Stomach (tissue), 9 donors: Measurements from ENCODE around the gene TMEM181. TPM values are rescaled to one million over a fixed set of nuclear protein-coding genes. Genes with fewer than 3 reads are reported as not detected.
"Not testable (repeated sequence)": the region's sequence is repeated elsewhere in the genome, so short reads cannot be mapped to it uniquely, and the experiment has no call there.

ENCODE experiments used
- DNase-seq, 2 donors: peaks; one replicate each; pipeline versions ENCODE4 v3.0.0 to v3.0.0-alpha.2; 2013 to 2019
- H3K27ac ChIP-seq, 5 donors: fragments of 200-600 bp in 4 of 5; sonication (generic) in 4 of 5; one replicate each; pipeline ENCODE4 v1.5.1; 2013 to 2019; ENCODE audit warnings: mild to moderate bottlenecking in 1 of 5, moderate library complexity in 1 of 5
- H3K27me3 ChIP-seq, 3 donors: fragments of 200-600 bp; sonication (generic); one replicate each; pipeline ENCODE4 v1.5.1; 2017 to 2019; ENCODE audit warnings: mixed run types in 1 of 3
- H3K36me3 ChIP-seq, 4 donors: fragments of 200-600 bp; sonication (generic); 1 replicate in 3 of 4; 2 replicates in 1 of 4; pipeline ENCODE4 v1.5.1; 2016 to 2019
- H3K4me1 ChIP-seq, 4 donors: fragments of 200-600 bp; sonication (generic); one replicate each; pipeline ENCODE4 v1.5.1; 2016 to 2019
- H3K4me3 ChIP-seq, 4 donors: fragments of 200-600 bp; sonication (generic) in 3 of 4; one replicate each; pipeline ENCODE4 v1.5.1; 2016 to 2019; ENCODE audit warnings: mild to moderate bottlenecking in 1 of 4
- H3K9me3 ChIP-seq, 4 donors: fragments of 200-600 bp; sonication (generic); one replicate each; pipeline ENCODE4 v1.5.1; 2016 to 2019
- CTCF ChIP-seq, 7 experiments: fragments of 450-650 bp in 4 of 7; fragments of 200-600 bp in 3 of 7; sonication (generic) in 3 of 7; IDR thresholded peaks; one replicate each; pipeline ENCODE4 v1.5.1; 2016 to 2019; ENCODE audit warnings: antibody characterized with exemption in 7 of 7, control low read depth in 2 of 7, mild to moderate bottlenecking in 1 of 7
- EP300 ChIP-seq: sonication (generic); formaldehyde crosslinking; IDR thresholded peaks from one replicate; pipeline ENCODE4 v1.6.1; 2017; ENCODE audit warnings: antibody characterized with exemption
- POLR2A ChIP-seq, 4 donors: fragments of 450-650 bp; IDR thresholded peaks; one replicate each; pipeline ENCODE4 v1.6.1; 2016; ENCODE audit warnings: antibody characterized with exemption in 4 of 4, control low read depth in 2 of 4, mild to moderate bottlenecking in 1 of 4, moderate library complexity in 1 of 4
- POLR2AphosphoS5 ChIP-seq, 3 donors: sonication (generic); formaldehyde crosslinking; IDR thresholded peaks; one replicate each; pipeline ENCODE4 v1.6.1; 2016; ENCODE audit warnings: antibody characterized with exemption in 3 of 3
- WGBS, 5 donors: extraction: QIAGEN DNeasy Blood & Tissue Kit in 3 of 5; methylation state at CpG; one replicate each; pipeline versions ENCODE4 v1.1.5 to v1.1.7; 2013 to 2018; 5-methylcytosine and 5-hydroxymethylcytosine counted together
- intact Hi-C: fragments of 100-400 bp; cut with DNase I; formaldehyde crosslinking; loops from one replicate; pipeline ENCODE4 v1.15.1; 2023; ENCODE audit warnings: low total_unique reads
- polyA plus RNA-seq, 3 donors: library from polyadenylated mRNA; stranded (reverse); fragments of 200-250 nt; gene quantifications; one replicate each; pipeline ENCODE4 v1.2.3, GENCODE V29; 2013
- total RNA-seq, 5 donors: library from RNA; depleted of rRNA; stranded (reverse); fragments of >200 nt; gene quantifications; one replicate each; pipeline versions ENCODE4 v1.1.0 to v1.2.3, GENCODE V29; 2014 to 2016
- donor health status: healthy with polysubstance abuse.
- donor health status: Bipolar disorder and iron deficiency.
- donor health status: healthy.

Gene TMEM181
- total and polyA plus RNA-seq, 8 donors = 2.9 to 62.2 (median 15.0) TPM

- Histone ChIP-seq H3K4me1 (peaks cover 0 to 26% (median 10%) of the 10 kb centered on the region in 4 donors), H3K27me3 (no peaks in the 10 kb centered on the region), H3K9me3 (no peaks in the 10 kb centered on the region), H3K4me3 (no peak overlapping the region), H3K27ac (peak overlapping the region in 3 of 5 donors; percentile 3 to 43 (median 36)), H3K36me3 (no peaks in the 10 kb centered on the region)
- TF ChIP-seq CTCF (IDR thresholded peaks at IDR 0.05) (no peak), EP300 (no peak), POLR2A (IDR thresholded peaks at IDR 0.05) (no peak), POLR2AphosphoS5 (IDR thresholded peaks at IDR 0.05) (no peak)
- no peak for DNase-seq
- WGBS, 5 donors = 28 to 60% (median 39%) methylated on average over 4 of the region's 4 CpGs
- intact Hi-C loops = no loop called here
These were observed 5.1 kb upstream of the TMEM181 start for GRCh38 chr6:158554611-158555361.

- DNase-seq = no peak
- H3K27ac ChIP-seq = peak overlapping the region in 1 of 5 donors; percentile 43
- no peak overlapping the region for H3K4me3 ChIP-seq
- no peaks in the 10 kb centered on the region for H3K36me3 ChIP-seq
- 43 to 64% (median 58%) methylated on average over 7 of the region's 7 CpGs for WGBS, 5 donors
- H3K27me3 ChIP-seq = no peaks in the 10 kb centered on the region
- peaks cover 5 to 30% (median 14%) of the 10 kb centered on the region in 4 donors for H3K4me1 ChIP-seq
- H3K9me3 ChIP-seq = no peaks in the 10 kb centered on the region
- intact Hi-C loops = no loop called here
- no peak for TF ChIP-seq POLR2A (IDR thresholded peaks at IDR 0.05)
- no peak for TF ChIP-seq EP300
- TF ChIP-seq POLR2AphosphoS5 (IDR thresholded peaks at IDR 0.05) = no peak
- no peak for TF ChIP-seq CTCF (IDR thresholded peaks at IDR 0.05)
These were observed 3.8 kb upstream of the TMEM181 start for GRCh38 chr6:158556113-158556512.

DNA sequence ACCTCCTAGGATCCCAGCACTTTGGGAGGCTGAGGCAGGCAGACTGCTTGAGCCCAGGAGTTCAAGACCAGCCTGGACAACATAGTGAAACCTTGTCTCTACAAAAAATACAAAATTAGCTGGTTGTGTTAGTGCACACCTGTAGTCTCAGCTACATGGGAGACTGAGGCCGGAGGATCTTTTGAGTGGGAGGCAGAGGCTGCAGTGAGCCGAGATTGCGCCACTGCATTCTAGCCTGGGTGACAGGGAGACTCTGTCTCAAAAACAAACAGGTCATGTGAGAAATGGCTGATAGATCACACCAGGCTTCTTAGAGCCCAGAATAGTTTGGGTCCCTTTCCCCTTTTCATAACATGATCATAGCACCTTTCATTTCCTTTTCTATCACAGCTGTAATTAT is 2.8 kb upstream of the TMEM181 start:
- H3K4me3 ChIP-seq, H3K27me3 ChIP-seq, H3K9me3 ChIP-seq, H3K27ac ChIP-seq, intact Hi-C loops, DNase-seq, H3K36me3 ChIP-seq: not testable (repeated sequence)
- 94 to 98% (median 95%) methylated on average over 3 of the region's 3 CpGs for WGBS, 5 donors
- peaks cover 5 to 40% (median 24%) of the 10 kb centered on the region in 4 donors for H3K4me1 ChIP-seq

GRCh38 chr6:158557927-158558326 is 2.0 kb upstream of the TMEM181 start:
- Histone ChIP-seq H3K9me3 (no peaks in the 10 kb centered on the region), H3K4me3 (no peak overlapping the region), H3K4me1 (peaks cover 5 to 41% (median 31%) of the 10 kb centered on the region in 4 donors), H3K27me3 (no peaks in the 10 kb centered on the region), H3K36me3 (no peaks in the 10 kb centered on the region), H3K27ac (no peak overlapping the region)
- intact Hi-C loops = no loop called here
- TF ChIP-seq CTCF (IDR thresholded peaks at IDR 0.05) (no peak), POLR2AphosphoS5 (IDR thresholded peaks at IDR 0.05) (no peak)
- DNase-seq = no peak
- WGBS, 5 donors = 66 to 76% (median 69%) methylated on average over 5 of the region's 5 CpGs
